Neuronal stem cell (in vitro differentiated cells): Measurements from ENCODE around the gene SHOC2.

Experiments
- DNase-seq: peaks from one replicate; pipeline ENCODE4 v3.0.0-alpha.2; 2013; ENCODE audit warnings: low spot score
- H2AFZ ChIP-seq: one replicate; pipeline ENCODE4 v1.6.1; 2013; ENCODE audit warnings: mild to moderate bottlenecking, low read length, inconsistent platforms
- H2AK5ac ChIP-seq: 2 replicates; pipeline ENCODE4 v1.6.1; 2013; ENCODE audit warnings: low read depth, mild to moderate bottlenecking, inconsistent platforms, low read length, moderate library complexity, mixed read lengths
- H2BK120ac ChIP-seq: 2 replicates; pipeline ENCODE4 v1.6.1; 2013; ENCODE audit warnings: low read depth, mild to moderate bottlenecking, inconsistent platforms, low read length, moderate library complexity, mixed read lengths
- H2BK12ac ChIP-seq: one replicate; pipeline ENCODE4 v1.6.1; 2013; ENCODE audit warnings: low read length, inconsistent platforms
- H2BK15ac ChIP-seq: 2 replicates; pipeline ENCODE4 v1.6.1; 2013; ENCODE audit warnings: mild to moderate bottlenecking, low read length, inconsistent platforms, mixed read lengths
- H2BK5ac ChIP-seq: one replicate; pipeline ENCODE4 v1.6.1; 2013; ENCODE audit warnings: inconsistent platforms, mild to moderate bottlenecking, low read length, moderate library complexity
- H3K14ac ChIP-seq: one replicate; pipeline ENCODE4 v1.6.1; 2013; ENCODE audit warnings: low read length, inconsistent platforms
- H3K18ac ChIP-seq: 2 replicates; pipeline ENCODE4 v1.6.1; 2013; ENCODE audit warnings: low read length, inconsistent platforms
- H3K23ac ChIP-seq: 2 replicates; pipeline ENCODE4 v1.6.1; 2013; ENCODE audit warnings: low read depth, mild to moderate bottlenecking, mixed read lengths, low read length, inconsistent platforms; ENCODE audit not compliant: poor library complexity
- H3K27ac ChIP-seq: replicated peaks from 3 replicates; pipeline ENCODE4 v1.5.1; 2013; ENCODE audit warnings: low read length, inconsistent platforms
- H3K27me3 ChIP-seq, 3 experiments: 2 replicates each; pipeline ENCODE4 v1.6.1; 2013; ENCODE audit warnings: low read length in 3 of 3, mild to moderate bottlenecking in 2 of 3, inconsistent platforms in 1 of 3, low read depth in 1 of 3, mixed read lengths in 1 of 3, moderate library complexity in 1 of 3; ENCODE audit not compliant: control insufficient read depth in 3 of 3, insufficient read depth in 3 of 3
- H3K36me3 ChIP-seq, 2 donors: replicated peaks in 1 of 2; 2 replicates each; pipeline ENCODE4 v1.6.1; 2013; ENCODE audit warnings: low read length in 2 of 2; ENCODE audit not compliant: control insufficient read depth in 2 of 2, insufficient read depth in 2 of 2
- H3K4ac ChIP-seq: 2 replicates; pipeline ENCODE4 v1.6.1; 2013; ENCODE audit warnings: inconsistent platforms, mild to moderate bottlenecking, low read length, moderate library complexity
- H3K4me1 ChIP-seq, 2 donors: 1 replicate in 1 of 2; 2 replicates in 1 of 2; pipeline ENCODE4 v1.6.1; 2013; ENCODE audit warnings: low read length in 2 of 2, low read depth in 1 of 2; ENCODE audit not compliant: control insufficient read depth in 2 of 2, insufficient read depth in 1 of 2
- H3K4me2 ChIP-seq: one replicate; pipeline ENCODE4 v1.6.1; 2013; ENCODE audit warnings: mild to moderate bottlenecking, low read length, inconsistent platforms; ENCODE audit not compliant: insufficient read depth, poor library complexity, severe bottlenecking
- H3K4me3 ChIP-seq, 2 donors: 2 replicates each; pipeline ENCODE4 v1.5.1; 2013; ENCODE audit warnings: low read length in 2 of 2, mild to moderate bottlenecking in 2 of 2, inconsistent platforms in 1 of 2, moderate library complexity in 1 of 2
- H3K79me1 ChIP-seq: one replicate; pipeline ENCODE4 v1.6.1; 2013; ENCODE audit warnings: low read depth, mild to moderate bottlenecking, inconsistent platforms, low read length, moderate library complexity
- H3K9ac ChIP-seq: one replicate; pipeline ENCODE4 v1.6.1; 2013; ENCODE audit warnings: mild to moderate bottlenecking, low read depth, low read length, inconsistent platforms; ENCODE audit not compliant: poor library complexity
- H3K9me3 ChIP-seq, 2 donors: replicated peaks in 1 of 2; 2 replicates each; pipeline versions ENCODE3 to v1.6.1; 2013; ENCODE audit warnings: low read length in 2 of 2, mild to moderate bottlenecking in 2 of 2, inconsistent platforms in 1 of 2, low read depth in 1 of 2, mixed read lengths in 1 of 2, moderate library complexity in 1 of 2; ENCODE audit not compliant: control insufficient read depth in 2 of 2, insufficient read depth in 1 of 2
- H4K8ac ChIP-seq: one replicate; pipeline ENCODE4 v1.6.1; 2013; ENCODE audit warnings: low read depth, mild to moderate bottlenecking, inconsistent platforms, low read length, moderate library complexity
- H4K91ac ChIP-seq: one replicate; pipeline ENCODE4 v1.6.1; 2013; ENCODE audit warnings: low read length, low read depth, mild to moderate bottlenecking, inconsistent platforms; ENCODE audit not compliant: poor library complexity
- WGBS, 2 donors: extraction: QIAGEN DNeasy Blood & Tissue Kit; methylation state at CpG; one replicate each; pipeline ENCODE4 v1.1.7; 2013; ENCODE audit warnings: missing lambda C conversion rate in 2 of 2, mixed read lengths in 1 of 2; ENCODE audit not compliant: insufficient read length in 2 of 2, insufficient replicate concordance in 1 of 2; ENCODE audit errors: extremely low coverage in 2 of 2; 5-methylcytosine and 5-hydroxymethylcytosine counted together

The SHOC2 gene

GRCh38 chr10:110964681-110965080 is 45.3 kb downstream of the SHOC2 start:
- Histone ChIP-seq H3K79me1 (peaks cover 2% of the 10 kb centered on the region), H4K8ac (no peak overlapping the region), H3K23ac (no peak overlapping the region), H3K4me3 (no peak overlapping the region), H3K4ac (no peak overlapping the region), H2BK15ac (no peak overlapping the region), H3K27me3 (no peaks in the 10 kb centered on the region), H2BK120ac (no peak overlapping the region), H3K27ac (no peak overlapping the region), H3K9me3 (no peaks in the 10 kb centered on the region), H2AFZ (no peak overlapping the region), H3K4me2 (no peak overlapping the region), H2AK5ac (no peak overlapping the region), H3K9ac (no peak overlapping the region), H2BK12ac (no peak overlapping the region), H3K36me3 (peaks cover 0 to 29% of the 10 kb centered on the region in 2 donors), H2BK5ac (no peak overlapping the region), H4K91ac (no peak overlapping the region), H3K4me1 (no peaks in the 10 kb centered on the region), H3K14ac (no peak overlapping the region), H3K18ac (no peak overlapping the region)
- no peak for DNase-seq
- no CpG with 5 or more reads among the region's 5 CpGs for WGBS, 2 donors

GRCh38 chr10:110965216-110965615 is 45.8 kb downstream of the SHOC2 start:
- H3K79me1 ChIP-seq: peaks cover 2% of the 10 kb centered on the region
- H3K14ac ChIP-seq: no peak overlapping the region
- H3K27ac ChIP-seq: no peak overlapping the region
- no peaks in the 10 kb centered on the region for H3K4me1 ChIP-seq
- H2BK15ac ChIP-seq: no peak overlapping the region
- no peak overlapping the region for H3K23ac ChIP-seq
- H2AFZ ChIP-seq: no peak overlapping the region
- no peak overlapping the region for H3K4me3 ChIP-seq
- no peak overlapping the region for H3K18ac ChIP-seq
- no peak overlapping the region for H3K9ac ChIP-seq
- no peak overlapping the region for H3K4me2 ChIP-seq
- DNase-seq: no peak
- H3K36me3 ChIP-seq: peaks cover 0 to 29% of the 10 kb centered on the region in 2 donors
- H4K91ac ChIP-seq: no peak overlapping the region
- no peak overlapping the region for H2BK120ac ChIP-seq
- H3K9me3 ChIP-seq: no peaks in the 10 kb centered on the region
- H4K8ac ChIP-seq: no peak overlapping the region
- no peak overlapping the region for H2BK5ac ChIP-seq
- H3K27me3 ChIP-seq: no peaks in the 10 kb centered on the region
- H2AK5ac ChIP-seq: no peak overlapping the region
- no peak overlapping the region for H3K4ac ChIP-seq
- H2BK12ac ChIP-seq: no peak overlapping the region

GRCh38 chr10:110966146-110966545 is 46.7 kb downstream of the SHOC2 start:
- WGBS, 2 donors: no CpG with 5 or more reads among the region's 1 CpG
- H3K4me2 ChIP-seq: no peak overlapping the region
- H3K9me3 ChIP-seq: no peaks in the 10 kb centered on the region

GRCh38 chr10:110967009-110967630 is 47.7 kb downstream of the SHOC2 start:
- no peak overlapping the region for H3K23ac ChIP-seq
- no peak overlapping the region for H3K4me3 ChIP-seq
- peaks cover 0 to 29% of the 10 kb centered on the region in 2 donors for H3K36me3 ChIP-seq
- no peak overlapping the region for H3K14ac ChIP-seq
- H2AK5ac ChIP-seq: no peak overlapping the region
- no peak overlapping the region for H3K4me2 ChIP-seq
- no peak overlapping the region for H3K18ac ChIP-seq
- no peaks in the 10 kb centered on the region for H3K4me1 ChIP-seq
- no peak overlapping the region for H3K9ac ChIP-seq
- no peak overlapping the region for H2AFZ ChIP-seq
- H2BK120ac ChIP-seq: no peak overlapping the region
- H2BK12ac ChIP-seq: no peak overlapping the region
- H2BK5ac ChIP-seq: no peak overlapping the region
- no peak overlapping the region for H4K91ac ChIP-seq
- no peak for DNase-seq
- WGBS, 2 donors: no CpG with 5 or more reads among the region's 3 CpGs
- H2BK15ac ChIP-seq: no peak overlapping the region
- H3K9me3 ChIP-seq: no peaks in the 10 kb centered on the region
- no peak overlapping the region for H4K8ac ChIP-seq
- H3K27ac ChIP-seq: no peak overlapping the region
- no peaks in the 10 kb centered on the region for H3K27me3 ChIP-seq
- no peak overlapping the region for H3K4ac ChIP-seq
- peaks cover 2% of the 10 kb centered on the region for H3K79me1 ChIP-seq

More at GRCh38 chr10:110966146-110966545, 46.7 kb downstream of the SHOC2 start:
- no peak overlapping the region for H4K91ac ChIP-seq
- H3K27ac ChIP-seq: no peak overlapping the region
- H2BK15ac ChIP-seq: no peak overlapping the region
- H3K23ac ChIP-seq: no peak overlapping the region
- H4K8ac ChIP-seq: no peak overlapping the region
- H2BK120ac ChIP-seq: no peak overlapping the region
- no peak overlapping the region for H2BK5ac ChIP-seq
- H3K4ac ChIP-seq: no peak overlapping the region
- no peak overlapping the region for H2AK5ac ChIP-seq
- no peak overlapping the region for H3K9ac ChIP-seq
- no peak overlapping the region for H2AFZ ChIP-seq
- no peak overlapping the region for H3K4me3 ChIP-seq
- H3K4me1 ChIP-seq: no peaks in the 10 kb centered on the region
- H3K27me3 ChIP-seq: no peaks in the 10 kb centered on the region
- no peak overlapping the region for H3K18ac ChIP-seq
- H2BK12ac ChIP-seq: no peak overlapping the region
- peaks cover 2% of the 10 kb centered on the region for H3K79me1 ChIP-seq
- H3K36me3 ChIP-seq: peaks cover 0 to 29% of the 10 kb centered on the region in 2 donors
- DNase-seq: no peak
- no peak overlapping the region for H3K14ac ChIP-seq
